GDM1 (cell line): ENCODE measurements around the gene PRR12.

ENCODE experiments used
- DNase-seq: peaks from one replicate; lab custom pipeline; 2025; lab: John Stamatoyannopoulos, UW

Gene PRR12

GRCh38 chr19:49666120-49666444 lies 75.1 kb downstream of the PRR12 start:
- DNase-seq, result no peak

DNA sequence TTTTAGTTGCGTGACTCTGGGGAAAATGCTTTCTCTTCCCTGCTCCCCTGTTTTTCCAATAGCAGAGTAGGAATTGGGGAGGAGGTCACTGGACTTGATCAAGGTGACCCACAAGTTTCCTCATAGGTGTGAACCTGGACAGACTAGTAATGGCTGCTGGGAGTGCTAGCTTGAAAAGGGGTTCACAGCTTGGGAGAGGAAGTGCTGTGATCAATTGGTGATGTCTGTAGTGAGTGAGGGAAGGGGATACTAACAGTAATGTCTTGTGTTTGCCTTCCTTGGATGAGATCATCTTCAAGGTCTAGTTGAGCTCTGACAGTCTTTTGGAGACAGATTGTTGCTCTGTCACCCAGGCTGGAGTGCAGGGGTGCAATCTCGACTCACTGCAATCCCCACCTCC lies 76.5 kb downstream of the PRR12 start:
- DNase-seq, result no peak

DNA sequence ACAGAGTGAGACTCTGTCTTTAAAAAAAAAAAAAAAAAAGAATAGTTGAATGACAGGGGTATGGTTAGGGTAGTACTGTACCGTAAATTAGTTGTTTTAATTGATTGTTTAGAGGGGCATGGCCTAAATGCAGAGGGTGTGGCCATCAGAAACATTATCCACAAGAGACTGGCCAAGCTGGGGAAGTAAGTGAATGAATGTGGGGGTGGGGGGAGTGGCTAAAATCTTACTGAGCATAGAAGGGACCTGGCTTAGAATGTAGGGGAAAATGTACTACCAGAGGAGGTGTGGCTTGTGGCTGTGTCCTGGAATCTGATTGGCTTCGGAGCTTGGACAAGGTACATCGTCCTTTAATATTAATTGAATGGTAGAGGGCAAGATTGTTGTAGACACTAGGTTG lies 78.5 kb downstream of the PRR12 start:
- no peak for DNase-seq

DNA sequence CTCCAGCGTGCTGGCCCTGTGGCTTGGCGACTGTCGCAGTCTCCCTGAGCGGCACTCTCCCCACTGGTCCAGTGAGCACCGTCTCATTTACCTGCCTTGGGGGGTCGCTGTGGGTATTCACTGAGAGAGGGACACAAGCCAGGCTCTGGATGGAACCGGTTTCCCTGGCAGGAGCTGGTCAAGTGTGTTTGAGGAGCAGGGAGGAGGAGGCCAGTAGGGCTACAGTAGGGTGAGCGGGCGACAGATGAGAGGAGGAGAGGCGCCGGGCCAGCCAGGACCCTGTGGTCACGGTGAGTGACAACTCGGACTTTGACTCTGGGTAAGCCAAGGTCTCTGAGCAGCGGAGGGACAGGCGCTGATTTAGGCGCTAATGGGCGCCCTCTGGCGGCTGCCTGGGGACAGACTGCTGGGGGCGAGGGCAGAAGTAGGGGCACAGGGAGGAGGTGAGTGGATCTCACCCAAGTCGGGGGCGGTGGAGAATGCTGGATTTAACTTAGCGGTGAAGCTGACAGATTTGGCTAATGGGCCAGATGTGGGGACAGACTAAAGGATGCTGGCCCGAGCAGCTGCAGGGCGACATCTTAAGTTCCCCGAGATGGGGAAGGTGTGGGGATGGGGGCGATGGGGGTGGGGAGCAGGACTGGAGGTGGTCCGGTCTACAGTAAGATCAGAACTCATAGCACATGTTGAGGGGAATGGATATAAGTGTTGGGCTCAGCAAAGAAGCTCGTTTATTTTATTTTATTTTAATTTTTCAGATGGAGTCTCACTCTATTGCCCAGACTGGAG lies 81.3 kb downstream of the PRR12 start:
- peak; percentile 41 for DNase-seq
